Chondrocyte (in vitro differentiated cells): ENCODE results near the gene CHKA. TPM values are rescaled to one million over a fixed set of nuclear protein-coding genes. Genes with fewer than 3 reads are reported as not detected.

Experiments used
- DNase-seq: peaks from one replicate; pipeline ENCODE4 v3.0.0; 2021; ENCODE audit warnings: mixed read lengths, low spot score
- H3K27ac Mint-ChIP-seq: one replicate; pipeline ENCODE4 v1.8.0; 2021; ENCODE audit warnings: mild to moderate bottlenecking, moderate library complexity, mixed read lengths; ENCODE audit not compliant: unreplicated experiment
- H3K27me3 Mint-ChIP-seq: 2 replicates; pipeline ENCODE4 v1.8.0; 2021; ENCODE audit warnings: low read depth, mixed read lengths
- H3K36me3 Mint-ChIP-seq: 2 replicates; pipeline ENCODE4 v1.8.0; 2021; ENCODE audit warnings: low read depth, mixed read lengths
- H3K4me1 Mint-ChIP-seq: 2 replicates; pipeline ENCODE4 v1.8.0; 2021; ENCODE audit warnings: low read depth, mild to moderate bottlenecking, mixed read lengths
- H3K4me3 Mint-ChIP-seq: one replicate; pipeline ENCODE4 v1.8.0; 2021; ENCODE audit warnings: mild to moderate bottlenecking, moderate library complexity, mixed read lengths; ENCODE audit not compliant: unreplicated experiment
- H3K9me3 Mint-ChIP-seq: 2 replicates; pipeline ENCODE4 v1.8.0; 2021; ENCODE audit warnings: low read depth, mixed read lengths
- total RNA-seq: library from RNA; stranded (reverse); gene quantifications from 3 replicates; pipeline ENCODE4 v1.2.1, GENCODE V29; 2021
- TF ChIP-seq, protein P1 (sequence below): fragments of 200-600 bp; sonication (generic); IDR thresholded peaks from 2 replicates; pipeline ENCODE4 v1.5.0; 2021; ENCODE audit warnings: antibody characterized with exemption, mild to moderate bottlenecking, moderate library complexity

CHKA gene
- total RNA-seq, 1 donor from 2014 or later: 21.0 TPM

DNA sequence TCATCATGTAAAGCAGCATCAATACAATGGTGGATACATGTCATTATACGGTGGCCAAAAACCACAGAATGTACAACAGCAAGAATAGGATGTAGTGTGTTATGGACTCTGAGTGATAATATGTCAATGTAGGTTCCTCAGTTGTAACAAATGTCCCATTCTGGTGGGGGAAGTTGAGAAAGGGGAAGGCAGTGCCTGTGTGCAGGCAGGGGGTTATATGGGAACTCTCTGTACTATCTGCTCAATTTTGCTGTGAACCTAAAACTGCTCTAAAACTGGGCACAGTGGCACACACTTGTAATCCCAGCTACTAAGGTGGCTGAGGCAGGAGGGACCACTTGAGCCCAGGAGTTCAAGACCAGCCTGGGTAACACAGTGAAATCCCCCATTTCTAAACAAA lies 5.9 kb downstream of the CHKA start:
- H3K27me3 Mint-ChIP-seq: no peaks in the 10 kb centered on the region
- H3K9me3 Mint-ChIP-seq: no peaks in the 10 kb centered on the region
- DNase-seq: no peak
- H3K27ac Mint-ChIP-seq: no peak overlapping the region
- H3K36me3 Mint-ChIP-seq: no peaks in the 10 kb centered on the region
- TF ChIP-seq, protein P1, sequence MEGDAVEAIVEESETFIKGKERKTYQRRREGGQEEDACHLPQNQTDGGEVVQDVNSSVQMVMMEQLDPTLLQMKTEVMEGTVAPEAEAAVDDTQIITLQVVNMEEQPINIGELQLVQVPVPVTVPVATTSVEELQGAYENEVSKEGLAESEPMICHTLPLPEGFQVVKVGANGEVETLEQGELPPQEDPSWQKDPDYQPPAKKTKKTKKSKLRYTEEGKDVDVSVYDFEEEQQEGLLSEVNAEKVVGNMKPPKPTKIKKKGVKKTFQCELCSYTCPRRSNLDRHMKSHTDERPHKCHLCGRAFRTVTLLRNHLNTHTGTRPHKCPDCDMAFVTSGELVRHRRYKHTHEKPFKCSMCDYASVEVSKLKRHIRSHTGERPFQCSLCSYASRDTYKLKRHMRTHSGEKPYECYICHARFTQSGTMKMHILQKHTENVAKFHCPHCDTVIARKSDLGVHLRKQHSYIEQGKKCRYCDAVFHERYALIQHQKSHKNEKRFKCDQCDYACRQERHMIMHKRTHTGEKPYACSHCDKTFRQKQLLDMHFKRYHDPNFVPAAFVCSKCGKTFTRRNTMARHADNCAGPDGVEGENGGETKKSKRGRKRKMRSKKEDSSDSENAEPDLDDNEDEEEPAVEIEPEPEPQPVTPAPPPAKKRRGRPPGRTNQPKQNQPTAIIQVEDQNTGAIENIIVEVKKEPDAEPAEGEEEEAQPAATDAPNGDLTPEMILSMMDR: no peak
- H3K4me3 Mint-ChIP-seq: no peak overlapping the region
- H3K4me1 Mint-ChIP-seq: peaks cover 53% of the 10 kb centered on the region

- no peaks in the 10 kb centered on the region for H3K27me3 Mint-ChIP-seq
- peak overlapping the region; percentile 72 for H3K27ac Mint-ChIP-seq
- TF ChIP-seq, protein P1: peak; percentile 70
- no peak for DNase-seq
- no peaks in the 10 kb centered on the region for H3K9me3 Mint-ChIP-seq
- H3K4me3 Mint-ChIP-seq: no peak overlapping the region
- no peaks in the 10 kb centered on the region for H3K36me3 Mint-ChIP-seq
- H3K4me1 Mint-ChIP-seq: peaks cover 40% of the 10 kb centered on the region
These were observed 7.2 kb downstream of the CHKA start for GRCh38 chr11:68113986-68114385.

DNA sequence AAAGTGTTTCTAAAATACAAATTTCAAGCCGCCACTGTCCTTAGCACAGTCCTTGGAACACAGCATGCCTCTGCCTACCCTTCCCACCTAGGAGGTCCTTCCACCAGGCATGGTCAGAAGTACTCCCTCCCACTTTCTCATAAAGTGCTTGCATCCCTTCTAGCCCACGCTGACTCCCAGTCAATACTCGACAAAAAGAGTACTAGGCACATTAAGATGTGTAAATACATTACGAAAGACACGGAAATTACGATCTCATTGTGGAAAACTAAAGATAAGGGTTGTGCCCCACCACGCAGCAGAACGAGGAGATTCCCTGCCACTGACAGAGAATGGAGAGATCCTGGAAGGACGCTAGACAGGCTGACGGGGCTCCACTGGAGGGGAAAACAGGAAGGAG lies 13.5 kb downstream of the CHKA start:
- Mint-ChIP-seq H3K27ac (no peak overlapping the region), H3K4me3 (no peak overlapping the region), H3K36me3 (no peaks in the 10 kb centered on the region), H3K27me3 (no peaks in the 10 kb centered on the region), H3K9me3 (no peaks in the 10 kb centered on the region), H3K4me1 (peaks cover 5% of the 10 kb centered on the region)
- TF ChIP-seq, protein P1: no peak
- DNase-seq: no peak

DNA sequence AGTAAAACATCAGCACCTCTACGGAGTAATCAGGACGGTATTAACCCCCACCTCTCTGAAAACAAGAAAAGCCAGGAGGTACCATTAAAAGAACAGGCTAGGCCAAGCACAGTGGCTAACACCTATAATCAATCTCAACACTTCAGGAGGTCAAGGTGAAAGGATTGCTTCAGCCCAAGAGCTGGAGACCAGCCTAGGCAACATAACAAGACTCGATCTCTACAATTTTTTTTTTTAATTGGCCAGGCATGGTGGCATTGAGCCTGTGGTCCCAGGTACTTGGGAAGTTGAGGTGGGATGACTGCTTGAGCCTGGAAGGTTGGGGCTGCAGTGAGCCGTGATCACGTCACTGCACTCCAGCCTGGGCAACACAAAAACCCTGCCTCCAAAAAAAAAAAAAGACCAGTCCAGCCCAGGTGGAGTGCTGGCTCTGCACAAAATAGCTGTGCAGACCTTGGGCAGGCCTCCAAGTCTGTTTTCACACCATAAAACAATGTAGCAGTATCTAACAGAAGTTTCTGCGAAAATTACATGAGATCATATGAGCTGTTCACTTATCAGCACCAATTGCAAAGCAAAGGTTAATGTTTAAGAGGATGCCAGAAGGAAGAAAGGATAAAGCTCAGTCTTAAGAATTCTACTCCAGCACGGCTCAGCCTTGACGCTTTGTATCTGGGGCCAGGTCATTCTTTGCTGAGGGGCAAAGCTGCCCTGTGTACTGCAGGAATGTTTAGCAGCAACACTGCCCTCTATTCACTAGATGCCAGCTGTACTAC lies 14.8 kb downstream of the CHKA start:
- no peak overlapping the region for H3K27ac Mint-ChIP-seq
- H3K36me3 Mint-ChIP-seq: no peaks in the 10 kb centered on the region
- H3K27me3 Mint-ChIP-seq: no peaks in the 10 kb centered on the region
- peaks cover 5% of the 10 kb centered on the region for H3K4me1 Mint-ChIP-seq
- H3K4me3 Mint-ChIP-seq: no peak overlapping the region
- no peak for DNase-seq
- TF ChIP-seq, protein P1: no peak
- H3K9me3 Mint-ChIP-seq: peaks cover 5% of the 10 kb centered on the region

GRCh38 chr11:68099474-68100405 lies 21.4 kb downstream of the CHKA start:
- Mint-ChIP-seq H3K27me3 (no peaks in the 10 kb centered on the region), H3K9me3 (peaks cover 5% of the 10 kb centered on the region), H3K4me3 (peak overlapping the region; percentile 5), H3K27ac (peak overlapping the region; percentile 72), H3K36me3 (no peaks in the 10 kb centered on the region), H3K4me1 (peaks cover 23% of the 10 kb centered on the region)
- no peak for DNase-seq
- TF ChIP-seq, protein P1: no peak
